ENCODE data around the gene IL23R. TPM values are rescaled to one million over a fixed set of nuclear protein-coding genes. Genes with fewer than 3 reads are reported as not detected.

IL23R gene
- polyA plus RNA-seq, 4 donors: 0.06 to 1.3 TPM; not detected in 2

DNA sequence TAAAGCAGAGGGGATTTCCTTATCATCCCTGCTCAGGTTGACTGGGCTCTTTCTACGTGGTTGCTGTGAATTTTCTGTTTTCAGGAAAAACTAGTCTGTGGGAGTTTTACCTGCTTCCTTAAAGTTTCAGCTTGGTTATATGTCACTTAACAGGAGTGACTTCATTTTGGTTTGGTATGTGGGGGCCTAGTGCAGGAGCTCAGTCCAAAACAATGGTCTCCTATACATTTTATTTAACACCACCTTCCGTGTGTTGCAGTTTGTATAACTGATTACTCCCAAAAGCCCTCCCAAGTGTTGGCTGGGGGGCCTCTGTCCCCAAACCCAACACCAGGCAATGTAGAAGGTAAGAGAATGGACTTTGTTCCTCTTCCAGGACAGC, 5.3 kb downstream of the IL23R start:
- peaks cover 0 to 2% (median 0%) of the 10 kb centered on the region in 3 donors for H3K4me1 ChIP-seq (ENCODE audit: control insufficient read depth in 3 of 3, insufficient read depth in 2 of 3, low read depth in 1 of 3, low read length in 2 of 3)
- no peaks in the 10 kb centered on the region for H3K36me3 ChIP-seq (ENCODE audit: control insufficient read depth in 3 of 3, insufficient read depth in 2 of 3, low read depth in 1 of 3, low read length in 3 of 3)
- H3K4me3 ChIP-seq (ENCODE audit: low read depth in 1 of 3, low read length in 3 of 3): no peak overlapping the region
- 79 to 84% (median 82%) methylated on average over 2 of the region's 2 CpGs for WGBS, 3 donors
- no peak overlapping the region for H3K27ac ChIP-seq (ENCODE audit: low read depth in 1 of 3, low read length in 2 of 3)
- no peaks in the 10 kb centered on the region for H3K27me3 ChIP-seq (ENCODE audit: control insufficient read depth in 3 of 3, insufficient read depth in 3 of 3, low read length in 3 of 3)
- DNase-seq: no peak
- no peak for FAIRE-seq
- H3K9me3 ChIP-seq (ENCODE audit: control insufficient read depth in 2 of 2, insufficient read depth in 1 of 2, low read depth in 1 of 2, low read length in 1 of 2): no peaks in the 10 kb centered on the region

DNA sequence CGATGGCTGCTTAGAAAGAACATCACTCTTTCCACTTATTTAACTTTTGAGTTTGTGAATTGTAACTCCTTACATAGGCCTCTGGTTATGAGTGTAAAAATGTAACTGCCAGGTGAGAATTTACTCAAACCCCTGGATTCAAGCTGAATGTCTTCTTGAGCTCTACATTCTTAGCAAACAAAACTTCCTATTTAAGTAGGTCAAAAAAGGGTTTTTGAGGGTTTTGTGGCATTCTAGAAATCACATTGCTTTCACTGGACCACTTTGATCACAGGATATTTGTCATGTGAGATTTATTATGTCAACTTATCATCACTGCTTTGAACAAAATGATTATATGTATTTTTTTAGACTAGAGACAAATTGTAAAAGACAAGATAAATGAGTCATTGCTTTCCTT, 5.7 kb downstream of the IL23R start:
- DNase-seq (no peak), FAIRE-seq (no peak)
- H3K9me3 ChIP-seq (ENCODE audit: control insufficient read depth in 2 of 2, insufficient read depth in 1 of 2, low read depth in 1 of 2, low read length in 1 of 2): no peaks in the 10 kb centered on the region
- H3K27me3 ChIP-seq (ENCODE audit: control insufficient read depth in 3 of 3, insufficient read depth in 3 of 3, low read length in 3 of 3): no peaks in the 10 kb centered on the region
- no peaks in the 10 kb centered on the region for H3K36me3 ChIP-seq (ENCODE audit: control insufficient read depth in 3 of 3, insufficient read depth in 2 of 3, low read depth in 1 of 3, low read length in 3 of 3)
- 37 to 66% (median 45%) methylated on average over 1 of the region's 1 CpG for WGBS, 3 donors
- H3K4me1 ChIP-seq (ENCODE audit: control insufficient read depth in 3 of 3, insufficient read depth in 2 of 3, low read depth in 1 of 3, low read length in 2 of 3): peaks cover 0 to 2% (median 0%) of the 10 kb centered on the region in 3 donors
- no peak overlapping the region for H3K4me3 ChIP-seq (ENCODE audit: low read depth in 1 of 3, low read length in 3 of 3)
- no peak overlapping the region for H3K27ac ChIP-seq (ENCODE audit: low read depth in 1 of 3, low read length in 2 of 3)

DNA sequence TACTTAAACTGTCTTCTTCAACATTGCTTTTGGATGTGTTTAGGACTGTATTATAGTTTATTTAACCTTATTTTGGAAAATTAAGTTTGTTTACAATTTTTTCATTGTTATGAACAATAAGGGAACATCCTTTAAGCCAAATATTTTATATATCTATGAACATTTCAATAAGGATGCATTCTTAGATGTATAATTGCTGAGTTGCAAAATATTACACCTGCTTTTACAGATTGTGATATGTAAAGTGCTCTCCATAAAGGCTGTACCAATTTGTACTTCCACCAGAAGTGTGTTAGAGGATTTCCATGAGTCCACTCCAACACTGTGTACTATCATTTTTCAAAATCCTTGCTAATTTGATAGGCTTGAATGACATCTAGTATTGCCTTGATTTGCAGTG, 7.7 kb downstream of the IL23R start:
- Histone ChIP-seq H3K4me1 (ENCODE audit: control insufficient read depth in 3 of 3, insufficient read depth in 2 of 3, low read depth in 1 of 3, low read length in 2 of 3) (peaks cover 0 to 2% (median 0%) of the 10 kb centered on the region in 3 donors), H3K4me3 (ENCODE audit: low read depth in 1 of 3, low read length in 3 of 3) (no peak overlapping the region), H3K27me3 (ENCODE audit: control insufficient read depth in 3 of 3, insufficient read depth in 3 of 3, low read length in 3 of 3) (no peaks in the 10 kb centered on the region), H3K27ac (ENCODE audit: low read depth in 1 of 3, low read length in 2 of 3) (no peak overlapping the region), H3K9me3 (ENCODE audit: control insufficient read depth in 2 of 2, insufficient read depth in 1 of 2, low read depth in 1 of 2, low read length in 1 of 2) (no peaks in the 10 kb centered on the region), H3K36me3 (ENCODE audit: control insufficient read depth in 3 of 3, insufficient read depth in 2 of 3, low read depth in 1 of 3, low read length in 3 of 3) (no peaks in the 10 kb centered on the region)
- no peak for FAIRE-seq
- DNase-seq: no peak

DNA sequence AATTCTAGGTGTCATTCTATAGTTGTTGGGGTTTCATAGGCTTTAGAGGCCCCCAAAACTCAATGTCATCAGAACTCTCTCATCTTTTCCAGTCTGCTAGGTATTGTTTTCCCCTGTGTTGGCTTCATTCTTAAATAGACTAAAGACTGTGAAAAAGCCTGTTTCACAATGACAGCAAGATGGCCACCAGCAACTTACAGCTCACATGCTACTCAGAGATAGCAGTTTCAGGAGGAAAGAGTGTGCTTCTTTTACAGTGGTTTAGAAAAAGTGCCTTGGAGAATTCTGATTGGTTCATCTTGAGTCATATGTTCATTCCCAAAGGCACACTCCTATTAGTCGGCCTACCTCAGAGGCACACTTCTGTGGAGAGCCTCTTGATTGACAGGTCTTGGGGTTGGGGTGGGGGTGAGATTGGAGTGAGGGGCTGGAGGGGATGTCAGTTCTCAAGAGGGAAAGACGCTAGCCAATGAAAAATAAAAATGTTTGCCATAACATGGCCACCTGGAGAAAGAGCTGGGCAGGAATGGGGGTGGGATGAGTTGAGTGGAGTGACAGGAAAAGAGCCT, 8.5 kb downstream of the IL23R start:
- no peak for FAIRE-seq
- 77 to 87% (median 79%) methylated on average over 2 of the region's 2 CpGs for WGBS, 3 donors

DNA sequence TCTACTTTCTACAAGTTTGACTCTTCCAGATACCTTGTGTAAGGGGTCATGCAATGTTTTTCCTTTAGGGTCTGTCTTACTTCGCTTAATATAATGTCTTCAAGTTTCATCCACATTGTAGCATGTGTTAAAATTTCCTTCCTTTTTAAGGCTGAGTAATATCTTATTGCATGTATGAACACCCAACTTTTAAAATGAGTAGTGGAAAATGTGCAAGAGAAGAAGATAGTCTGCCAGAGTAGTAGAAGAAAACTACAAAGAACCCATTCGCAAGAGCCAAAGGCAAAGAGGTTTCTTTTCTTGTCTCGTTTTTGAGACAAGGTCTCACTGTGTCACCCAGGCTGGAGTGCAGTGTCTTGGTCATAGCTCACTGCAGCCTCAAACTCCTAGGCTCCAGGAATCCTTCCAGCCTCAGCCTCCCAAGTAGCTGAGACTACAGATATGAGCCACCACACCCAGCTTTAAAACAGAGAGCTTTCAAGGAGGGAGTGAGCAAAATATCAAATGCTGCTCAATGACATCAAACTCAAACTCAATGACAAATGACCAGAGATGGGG, 9.4 kb downstream of the IL23R start:
- DNase-seq (no peak), FAIRE-seq (no peak)
- Histone ChIP-seq H3K4me3 (ENCODE audit: low read depth in 1 of 3, low read length in 3 of 3) (no peak overlapping the region), H3K9me3 (ENCODE audit: control insufficient read depth in 2 of 2, insufficient read depth in 1 of 2, low read depth in 1 of 2, low read length in 1 of 2) (no peaks in the 10 kb centered on the region), H3K27me3 (ENCODE audit: control insufficient read depth in 3 of 3, insufficient read depth in 3 of 3, low read length in 3 of 3) (no peaks in the 10 kb centered on the region), H3K27ac (ENCODE audit: low read depth in 1 of 3, low read length in 2 of 3) (no peak overlapping the region), H3K4me1 (ENCODE audit: control insufficient read depth in 3 of 3, insufficient read depth in 2 of 3, low read depth in 1 of 3, low read length in 2 of 3) (no peaks in the 10 kb centered on the region), H3K36me3 (ENCODE audit: control insufficient read depth in 3 of 3, insufficient read depth in 2 of 3, low read depth in 1 of 3, low read length in 3 of 3) (no peaks in the 10 kb centered on the region)
- WGBS, 3 donors: 81 to 83% (median 82%) methylated on average over 3 of the region's 3 CpGs

More for the DNA sequence above, 8.5 kb downstream of the IL23R start:
- H3K27me3 ChIP-seq (ENCODE audit: control insufficient read depth in 3 of 3, insufficient read depth in 3 of 3, low read length in 3 of 3): no peaks in the 10 kb centered on the region
- no peaks in the 10 kb centered on the region for H3K9me3 ChIP-seq (ENCODE audit: control insufficient read depth in 2 of 2, insufficient read depth in 1 of 2, low read depth in 1 of 2, low read length in 1 of 2)
- H3K4me1 ChIP-seq (ENCODE audit: control insufficient read depth in 3 of 3, insufficient read depth in 2 of 3, low read depth in 1 of 3, low read length in 2 of 3): no peaks in the 10 kb centered on the region
- DNase-seq: no peak
- no peaks in the 10 kb centered on the region for H3K36me3 ChIP-seq (ENCODE audit: control insufficient read depth in 3 of 3, insufficient read depth in 2 of 3, low read depth in 1 of 3, low read length in 3 of 3)
- no peak overlapping the region for H3K27ac ChIP-seq (ENCODE audit: low read depth in 1 of 3, low read length in 2 of 3)
- no peak overlapping the region for H3K4me3 ChIP-seq (ENCODE audit: low read depth in 1 of 3, low read length in 3 of 3)

DNA sequence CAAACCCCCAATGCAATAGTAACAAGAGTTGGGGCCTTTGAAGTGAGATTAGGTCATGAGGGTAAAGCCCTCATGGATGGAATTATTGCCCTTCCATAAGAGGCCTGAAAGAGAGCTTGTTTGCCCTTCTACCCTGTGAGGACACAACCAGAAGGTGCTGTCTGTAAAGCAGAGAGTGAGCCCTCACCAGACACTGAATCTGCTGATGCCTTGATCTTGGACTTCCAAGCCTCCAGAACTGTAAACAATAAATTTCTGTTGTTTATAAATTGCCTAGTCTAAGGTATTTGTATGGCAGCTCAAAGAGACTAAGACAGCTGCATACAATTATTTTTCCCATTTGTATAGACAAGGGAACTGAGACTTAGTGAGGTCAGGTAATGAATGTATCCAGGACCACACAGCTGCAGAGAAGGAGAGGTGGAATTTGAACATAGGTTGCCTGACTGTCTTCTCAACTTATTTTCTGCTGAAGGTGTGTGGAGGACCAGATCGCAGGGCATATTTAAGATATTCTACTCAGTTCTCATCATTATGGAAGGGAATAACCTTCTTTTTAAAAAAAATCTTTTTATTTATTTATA, 18.7 kb downstream of the IL23R start:
- no peak for DNase-seq
- Histone ChIP-seq H3K4me1 (ENCODE audit: control insufficient read depth in 3 of 3, insufficient read depth in 2 of 3, low read depth in 1 of 3, low read length in 2 of 3) (no peaks in the 10 kb centered on the region), H3K27me3 (ENCODE audit: control insufficient read depth in 3 of 3, insufficient read depth in 3 of 3, low read length in 3 of 3) (no peaks in the 10 kb centered on the region), H3K4me3 (ENCODE audit: low read depth in 1 of 3, low read length in 3 of 3) (no peak overlapping the region), H3K9me3 (ENCODE audit: control insufficient read depth in 2 of 2, insufficient read depth in 1 of 2, low read depth in 1 of 2, low read length in 1 of 2) (peaks cover 0 to 8% of the 10 kb centered on the region in 2 donors), H3K36me3 (ENCODE audit: control insufficient read depth in 3 of 3, insufficient read depth in 2 of 3, low read depth in 1 of 3, low read length in 3 of 3) (no peaks in the 10 kb centered on the region), H3K27ac (ENCODE audit: low read depth in 1 of 3, low read length in 2 of 3) (no peak overlapping the region)
- WGBS, 3 donors: 92 to 100% (median 93%) methylated on average over 1 of the region's 1 CpG
- FAIRE-seq: no peak

DNA sequence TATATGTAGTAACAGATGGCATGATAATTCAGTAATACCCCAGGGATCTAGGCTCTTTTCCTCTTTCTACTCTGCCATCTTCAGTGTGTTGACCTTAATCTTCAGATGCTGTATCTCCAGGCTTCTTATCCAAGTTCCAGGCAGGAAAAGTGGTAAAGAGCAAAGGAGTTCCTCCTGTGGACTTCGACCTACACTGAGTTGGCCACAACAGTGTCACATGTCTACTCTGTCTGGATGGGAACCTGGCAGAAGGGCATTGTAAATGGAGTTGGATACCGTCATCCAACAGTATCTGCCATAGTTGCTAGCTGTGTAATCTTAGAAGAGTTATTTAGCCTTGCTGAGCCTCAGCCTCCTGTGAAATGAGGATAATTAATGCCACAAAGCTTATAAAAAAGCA, 21.9 kb downstream of the IL23R start:
- FAIRE-seq (no peak), DNase-seq (peak; percentile 52 to 72)
- H3K36me3 ChIP-seq (ENCODE audit: control insufficient read depth in 3 of 3, insufficient read depth in 2 of 3, low read depth in 1 of 3, low read length in 3 of 3): no peaks in the 10 kb centered on the region
- no peaks in the 10 kb centered on the region for H3K9me3 ChIP-seq (ENCODE audit: control insufficient read depth in 2 of 2, insufficient read depth in 1 of 2, low read depth in 1 of 2, low read length in 1 of 2)
- 27 to 76% (median 64%) methylated on average over 2 of the region's 2 CpGs for WGBS, 3 donors
- no peak overlapping the region for H3K27ac ChIP-seq (ENCODE audit: low read depth in 1 of 3, low read length in 2 of 3)
- no peaks in the 10 kb centered on the region for H3K27me3 ChIP-seq (ENCODE audit: control insufficient read depth in 3 of 3, insufficient read depth in 3 of 3, low read length in 3 of 3)
- peaks cover 0 to 5% (median 0%) of the 10 kb centered on the region in 3 donors for H3K4me1 ChIP-seq (ENCODE audit: control insufficient read depth in 3 of 3, insufficient read depth in 2 of 3, low read depth in 1 of 3, low read length in 2 of 3)
- no peak overlapping the region for H3K4me3 ChIP-seq (ENCODE audit: low read depth in 1 of 3, low read length in 3 of 3)

DNA sequence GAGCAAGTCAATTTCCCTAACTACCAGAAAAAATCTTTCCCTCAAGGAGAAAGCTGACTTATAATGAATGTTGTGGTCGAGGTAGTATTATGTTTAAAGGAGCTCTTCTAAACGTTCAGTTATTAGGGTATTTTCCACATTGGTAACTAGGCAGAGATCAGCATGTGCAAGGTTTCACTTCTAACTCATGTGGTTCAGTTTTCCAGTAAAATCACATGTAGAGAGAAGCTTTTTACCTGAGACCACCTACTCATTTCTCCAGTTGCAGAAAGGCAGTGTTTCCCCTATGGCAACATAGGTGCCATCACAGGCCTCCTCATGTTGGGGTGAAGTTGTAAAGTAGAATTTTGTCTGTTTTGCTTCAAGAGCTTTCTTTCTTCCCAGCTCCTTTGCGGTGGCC, 23.7 kb downstream of the IL23R start:
- Histone ChIP-seq H3K27ac (ENCODE audit: low read depth in 1 of 3, low read length in 2 of 3) (no peak overlapping the region), H3K36me3 (ENCODE audit: control insufficient read depth in 3 of 3, insufficient read depth in 2 of 3, low read depth in 1 of 3, low read length in 3 of 3) (no peaks in the 10 kb centered on the region), H3K9me3 (ENCODE audit: control insufficient read depth in 2 of 2, insufficient read depth in 1 of 2, low read depth in 1 of 2, low read length in 1 of 2) (no peaks in the 10 kb centered on the region), H3K4me3 (ENCODE audit: low read depth in 1 of 3, low read length in 3 of 3) (no peak overlapping the region), H3K4me1 (ENCODE audit: control insufficient read depth in 3 of 3, insufficient read depth in 2 of 3, low read depth in 1 of 3, low read length in 2 of 3) (peaks cover 0 to 5% (median 0%) of the 10 kb centered on the region in 3 donors), H3K27me3 (ENCODE audit: control insufficient read depth in 3 of 3, insufficient read depth in 3 of 3, low read length in 3 of 3) (no peaks in the 10 kb centered on the region)
- no peak for DNase-seq
- no peak for FAIRE-seq
- 63 to 74% (median 65%) methylated on average over 3 of the region's 3 CpGs for WGBS, 3 donors

DNA sequence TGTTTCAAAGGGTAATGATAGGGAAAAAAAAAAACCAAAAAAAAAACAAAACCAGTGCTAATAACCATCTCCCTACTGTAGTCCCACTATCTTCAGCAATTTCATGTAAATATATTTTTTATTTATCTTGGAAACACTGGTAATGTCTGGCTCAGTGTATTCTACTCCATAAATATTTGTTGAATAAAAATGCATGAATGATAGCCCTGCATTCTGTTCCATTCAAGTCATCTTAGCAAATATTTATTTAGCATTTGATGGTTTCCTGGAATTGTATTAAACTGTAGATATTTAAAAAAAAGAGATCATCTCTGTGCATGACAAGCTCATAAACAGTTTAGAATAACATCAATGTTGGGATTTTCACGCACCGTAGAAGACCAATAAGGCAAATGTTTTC, 24.2 kb downstream of the IL23R start:
- no peaks in the 10 kb centered on the region for H3K9me3 ChIP-seq (ENCODE audit: control insufficient read depth in 2 of 2, insufficient read depth in 1 of 2, low read depth in 1 of 2, low read length in 1 of 2)
- FAIRE-seq: no peak
- DNase-seq: no peak
- H3K36me3 ChIP-seq (ENCODE audit: control insufficient read depth in 3 of 3, insufficient read depth in 2 of 3, low read depth in 1 of 3, low read length in 3 of 3): no peaks in the 10 kb centered on the region
- no peaks in the 10 kb centered on the region for H3K27me3 ChIP-seq (ENCODE audit: control insufficient read depth in 3 of 3, insufficient read depth in 3 of 3, low read length in 3 of 3)
- peaks cover 0 to 5% (median 0%) of the 10 kb centered on the region in 3 donors for H3K4me1 ChIP-seq (ENCODE audit: control insufficient read depth in 3 of 3, insufficient read depth in 2 of 3, low read depth in 1 of 3, low read length in 2 of 3)
- no peak overlapping the region for H3K27ac ChIP-seq (ENCODE audit: low read depth in 1 of 3, low read length in 2 of 3)
- 58 to 94% (median 89%) methylated on average over 2 of the region's 2 CpGs for WGBS, 3 donors
- H3K4me3 ChIP-seq (ENCODE audit: low read depth in 1 of 3, low read length in 3 of 3): no peak overlapping the region

All from small intestine (tissue), 7 donors.